Hepatocyte (in vitro differentiated cells): ENCODE results near the gene JMJD1C. TPM values are rescaled to one million over a fixed set of nuclear protein-coding genes. Genes with fewer than 3 reads are reported as not detected.

Source experiments
- DNase-seq: peaks from one replicate; pipeline ENCODE4 v3.0.0-alpha.2; 2016; ENCODE audit warnings: low spot score
- H2AFZ ChIP-seq: fragments of 200-600 bp; sonication (generic); 2 replicates; pipeline ENCODE4 v1.6.0; 2016; ENCODE audit warnings: antibody characterized with exemption, mild to moderate bottlenecking
- H3K27ac ChIP-seq: fragments of 200-600 bp; sonication (generic); 2 replicates; pipeline ENCODE4 v1.5.1; 2016; ENCODE audit warnings: mild to moderate bottlenecking
- H3K27me3 ChIP-seq: fragments of 200-600 bp; sonication (generic); 2 replicates; pipeline ENCODE4 v1.6.1; 2016
- H3K36me3 ChIP-seq: fragments of 200-600 bp; sonication (generic); replicated peaks from 2 replicates; pipeline ENCODE4 v1.5.1; 2016; ENCODE audit warnings: low read depth; ENCODE audit not compliant: insufficient read depth
- H3K4me1 ChIP-seq: fragments of 200-600 bp; sonication (generic); 2 replicates; pipeline ENCODE4 v1.5.1; 2016; ENCODE audit warnings: mild to moderate bottlenecking, moderate library complexity; ENCODE audit not compliant: insufficient read depth
- H3K4me2 ChIP-seq: fragments of 200-600 bp; sonication (generic); 2 replicates; pipeline ENCODE4 v1.6.0; 2016
- H3K4me3 ChIP-seq: fragments of 200-600 bp; sonication (generic); 2 replicates; pipeline ENCODE4 v1.5.1; 2016; ENCODE audit warnings: mild to moderate bottlenecking
- H3K79me2 ChIP-seq: fragments of 200-600 bp; sonication (generic); 2 replicates; pipeline ENCODE4 v1.6.0; 2017; ENCODE audit warnings: mild to moderate bottlenecking
- H3K9me2 ChIP-seq: fragments of 200-600 bp; sonication (generic); replicated peaks from 2 replicates; pipeline ENCODE4 v1.6.0; 2017; ENCODE audit warnings: mild to moderate bottlenecking; ENCODE audit not compliant: insufficient read depth
- H3K9me3 ChIP-seq: fragments of 200-600 bp; sonication (generic); 2 replicates; pipeline ENCODE4 v1.5.1; 2016; ENCODE audit warnings: low read depth, mild to moderate bottlenecking
- H4K20me1 ChIP-seq: fragments of 200-600 bp; sonication (generic); 2 replicates; pipeline ENCODE4 v1.6.0; 2016; ENCODE audit warnings: mild to moderate bottlenecking; ENCODE audit not compliant: insufficient read depth, poor library complexity, severe bottlenecking
- EZH2 ChIP-seq: fragments of 200-600 bp; sonication (generic); IDR thresholded peaks from 2 replicates; pipeline ENCODE4 v1.6.1; 2016; ENCODE audit warnings: antibody characterized with exemption, mild to moderate bottlenecking, borderline replicate concordance
- EZH2phosphoT487 ChIP-seq: fragments of 200-600 bp; sonication (generic); IDR thresholded peaks from one replicate; pipeline ENCODE4 v1.6.1; 2018; ENCODE audit warnings: antibody characterized with exemption, mild to moderate bottlenecking, low read depth, moderate library complexity; ENCODE audit not compliant: unreplicated experiment, severe bottlenecking
- WGBS: methylation state at CpG from one replicate; pipeline ENCODE4 v1.1.6; 2016; ENCODE audit warnings: low lambda C conversion rate; ENCODE audit errors: missing lambda C conversion rate; 5-methylcytosine and 5-hydroxymethylcytosine counted together
- polyA plus RNA-seq: library from polyadenylated mRNA; unstranded; fragments of >200 nt; fragmentation: Nextera tagmentation; extraction: Ambion mirVana; gene quantifications from 2 replicates; pipeline ENCODE4 v1.2.1, GENCODE V29; 2016
- total RNA-seq: library from RNA; depleted of rRNA; stranded (reverse); fragments of >200 nt; gene quantifications from 2 replicates; pipeline ENCODE4 v1.2.3, GENCODE V29; 2014
- TF ChIP-seq, protein P1 (sequence below): fragments of 200-600 bp; sonication (generic); IDR thresholded peaks from 2 replicates; pipeline ENCODE4 v1.5.1; 2016; ENCODE audit warnings: antibody characterized with exemption, mild to moderate bottlenecking; ENCODE audit not compliant: poor library complexity

JMJD1C gene
- total and polyA plus RNA-seq, 2 experiments from 2014 or later, result 43.2 to 177 TPM

DNA sequence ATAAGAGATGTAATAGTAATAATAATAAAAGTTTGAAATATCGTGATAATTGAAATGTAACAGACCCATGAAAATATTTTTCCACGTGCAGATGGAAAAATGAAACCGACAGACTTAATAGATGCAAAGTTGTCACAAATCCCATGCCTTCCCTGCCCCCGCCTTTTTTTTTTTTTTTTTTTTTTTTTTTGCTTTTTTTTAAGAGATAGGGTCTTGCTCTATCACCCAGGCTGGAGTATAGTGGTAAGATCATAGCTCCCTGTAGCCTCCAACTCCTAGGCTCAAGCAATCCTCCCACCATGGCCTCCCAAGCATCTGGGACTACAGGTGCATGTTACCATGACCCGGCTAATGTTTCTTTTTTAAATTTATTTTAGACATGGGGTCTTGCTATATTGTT lies 80.5 kb downstream of the JMJD1C start:
- no peaks in the 10 kb centered on the region for H3K27me3 ChIP-seq
- H2AFZ ChIP-seq, result no peak overlapping the region
- no peaks in the 10 kb centered on the region for H3K4me1 ChIP-seq
- H3K9me3 ChIP-seq, result no peaks in the 10 kb centered on the region
- no peaks in the 10 kb centered on the region for H3K36me3 ChIP-seq
- peaks cover 33% of the 10 kb centered on the region for H4K20me1 ChIP-seq
- TF ChIP-seq EZH2phosphoT487, result no peak
- TF ChIP-seq EZH2, result no peak
- TF ChIP-seq, protein P1, sequence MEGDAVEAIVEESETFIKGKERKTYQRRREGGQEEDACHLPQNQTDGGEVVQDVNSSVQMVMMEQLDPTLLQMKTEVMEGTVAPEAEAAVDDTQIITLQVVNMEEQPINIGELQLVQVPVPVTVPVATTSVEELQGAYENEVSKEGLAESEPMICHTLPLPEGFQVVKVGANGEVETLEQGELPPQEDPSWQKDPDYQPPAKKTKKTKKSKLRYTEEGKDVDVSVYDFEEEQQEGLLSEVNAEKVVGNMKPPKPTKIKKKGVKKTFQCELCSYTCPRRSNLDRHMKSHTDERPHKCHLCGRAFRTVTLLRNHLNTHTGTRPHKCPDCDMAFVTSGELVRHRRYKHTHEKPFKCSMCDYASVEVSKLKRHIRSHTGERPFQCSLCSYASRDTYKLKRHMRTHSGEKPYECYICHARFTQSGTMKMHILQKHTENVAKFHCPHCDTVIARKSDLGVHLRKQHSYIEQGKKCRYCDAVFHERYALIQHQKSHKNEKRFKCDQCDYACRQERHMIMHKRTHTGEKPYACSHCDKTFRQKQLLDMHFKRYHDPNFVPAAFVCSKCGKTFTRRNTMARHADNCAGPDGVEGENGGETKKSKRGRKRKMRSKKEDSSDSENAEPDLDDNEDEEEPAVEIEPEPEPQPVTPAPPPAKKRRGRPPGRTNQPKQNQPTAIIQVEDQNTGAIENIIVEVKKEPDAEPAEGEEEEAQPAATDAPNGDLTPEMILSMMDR, result no peak
- H3K4me2 ChIP-seq, result no peak overlapping the region
- no peak overlapping the region for H3K27ac ChIP-seq
- 96% methylated on average over 5 of the region's 5 CpGs for WGBS
- H3K79me2 ChIP-seq, result peaks cover 99% of the 10 kb centered on the region
- no peak overlapping the region for H3K4me3 ChIP-seq
- H3K9me2 ChIP-seq, result no peaks in the 10 kb centered on the region
- DNase-seq, result no peak

GRCh38 chr10:63384675-63385074 lies 81.1 kb downstream of the JMJD1C start:
- 59% methylated on average over 2 of the region's 2 CpGs for WGBS
- Histone ChIP-seq H2AFZ (no peak overlapping the region), H3K4me3 (no peak overlapping the region), H3K4me2 (no peak overlapping the region), H3K9me2 (no peaks in the 10 kb centered on the region), H3K4me1 (no peaks in the 10 kb centered on the region), H3K36me3 (no peaks in the 10 kb centered on the region), H3K27ac (no peak overlapping the region), H3K27me3 (no peaks in the 10 kb centered on the region), H4K20me1 (peaks cover 30% of the 10 kb centered on the region), H3K9me3 (no peaks in the 10 kb centered on the region), H3K79me2 (peaks cover 95% of the 10 kb centered on the region)
- no peak for DNase-seq
- TF ChIP-seq, protein P1, result no peak
- TF ChIP-seq EZH2phosphoT487 (no peak), EZH2 (no peak)

DNA sequence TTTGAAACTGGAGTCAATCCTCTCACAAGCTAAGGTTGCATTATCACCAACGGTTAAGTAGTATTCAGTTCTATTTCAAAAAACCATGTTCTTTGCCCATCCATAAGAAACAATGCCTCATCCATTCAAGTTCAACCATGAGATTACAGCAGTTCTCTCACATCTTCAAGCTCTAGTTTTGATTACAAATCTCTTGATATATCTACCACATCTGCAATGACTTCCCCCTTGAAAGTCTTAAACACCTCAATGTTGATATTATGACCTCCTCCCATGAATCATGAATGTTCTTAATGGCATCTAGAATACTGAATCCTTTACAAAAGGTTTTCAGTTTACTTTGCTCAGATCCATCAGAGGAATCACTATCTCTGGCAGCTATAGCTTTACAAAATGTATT lies 81.8 kb downstream of the JMJD1C start:
- 96% methylated on average over 1 of the region's 1 CpG for WGBS
- Histone ChIP-seq H2AFZ (no peak overlapping the region), H3K4me2 (no peak overlapping the region), H3K4me1 (no peaks in the 10 kb centered on the region), H3K9me3 (no peaks in the 10 kb centered on the region), H3K36me3 (no peaks in the 10 kb centered on the region), H3K4me3 (no peak overlapping the region), H4K20me1 (peaks cover 30% of the 10 kb centered on the region), H3K9me2 (no peaks in the 10 kb centered on the region), H3K27ac (no peak overlapping the region), H3K27me3 (no peaks in the 10 kb centered on the region), H3K79me2 (peaks cover 92% of the 10 kb centered on the region)
- TF ChIP-seq, protein P1, result no peak
- no peak for TF ChIP-seq EZH2
- no peak for DNase-seq

GRCh38 chr10:63383141-63383540 lies 82.6 kb downstream of the JMJD1C start:
- Histone ChIP-seq H3K4me2 (no peak overlapping the region), H2AFZ (no peak overlapping the region), H3K9me3 (no peaks in the 10 kb centered on the region), H3K36me3 (no peaks in the 10 kb centered on the region), H3K27me3 (no peaks in the 10 kb centered on the region), H3K9me2 (no peaks in the 10 kb centered on the region), H3K27ac (no peak overlapping the region), H3K4me1 (no peaks in the 10 kb centered on the region), H3K79me2 (peaks cover 85% of the 10 kb centered on the region), H4K20me1 (peaks cover 30% of the 10 kb centered on the region), H3K4me3 (no peak overlapping the region)
- DNase-seq, result no peak
- WGBS, result 35% methylated on average over 1 of the region's 1 CpG
- TF ChIP-seq, protein P1, result no peak
- TF ChIP-seq EZH2 (no peak), EZH2phosphoT487 (no peak)
